DMS153 (cell line): Measurements from ENCODE around the gene CPNE6.
A peak's percentile ranks its signal among the peaks of the same experiment; 100 is the strongest.
"Not testable (repeated sequence)": the region's sequence is repeated elsewhere in the genome, so short reads cannot be mapped to it uniquely, and the experiment has no call there.

Source experiments
- DNase-seq: peaks from one replicate; lab custom pipeline; 2025; lab: John Stamatoyannopoulos, UW

Gene CPNE6

DNA sequence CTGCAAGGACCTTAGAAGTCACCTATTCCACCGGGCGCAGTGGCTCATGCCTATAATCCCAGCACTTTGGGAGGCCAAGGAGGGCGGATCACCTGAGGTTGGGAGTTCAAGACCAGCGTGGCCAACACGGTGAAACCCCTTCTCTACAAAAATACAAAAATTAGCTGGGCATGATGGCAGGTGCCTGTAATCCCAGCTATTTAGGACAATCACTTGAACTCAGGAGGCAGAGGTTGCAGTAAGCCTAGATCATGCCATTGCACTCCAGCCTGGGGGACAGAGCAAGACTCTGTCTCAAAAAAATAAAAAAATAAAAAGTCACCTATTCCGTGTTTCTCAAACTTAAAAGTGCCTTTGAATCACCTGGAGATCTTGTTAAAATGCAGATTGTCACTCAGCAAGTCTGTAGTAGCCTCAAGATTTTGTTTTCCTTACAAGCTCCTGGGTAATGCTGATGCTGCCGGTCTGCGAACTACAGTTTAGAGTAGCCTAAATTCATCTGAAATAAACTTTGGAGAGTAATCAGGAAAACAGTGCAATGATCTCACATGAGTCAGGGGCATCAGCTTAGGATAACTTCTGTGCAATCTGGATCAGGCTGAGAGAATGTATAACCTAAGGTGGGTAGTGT lies 34.4 kb downstream of the CPNE6 start:
- not testable (repeated sequence) for DNase-seq

DNA sequence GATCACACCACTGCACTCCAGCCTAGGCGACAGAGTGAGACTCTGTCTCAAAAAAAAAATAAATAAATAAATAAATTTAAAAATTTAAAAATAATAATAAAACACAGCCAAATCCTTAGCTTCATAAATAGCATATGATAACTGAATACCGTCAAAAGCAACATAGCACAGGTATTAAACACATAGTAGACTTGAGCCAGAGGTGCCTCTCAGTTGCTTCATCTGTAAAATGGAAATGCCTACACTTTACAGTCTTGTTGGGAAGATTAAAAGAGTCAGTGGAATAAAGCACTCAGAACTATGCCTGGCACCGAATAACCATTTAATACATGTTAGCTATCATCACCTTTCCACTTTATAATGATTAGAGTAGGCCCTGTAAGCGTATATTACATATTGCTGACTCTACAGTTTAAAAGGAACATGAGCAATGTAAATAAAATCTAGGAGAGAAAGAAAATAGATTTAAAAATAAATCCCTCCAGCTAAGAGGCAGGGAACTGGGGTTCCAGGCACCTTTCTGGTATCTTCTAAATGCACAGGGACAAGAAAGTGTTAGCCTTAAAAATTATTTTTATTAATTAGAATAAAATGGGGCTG lies 35.4 kb downstream of the CPNE6 start:
- no peak for DNase-seq

DNA sequence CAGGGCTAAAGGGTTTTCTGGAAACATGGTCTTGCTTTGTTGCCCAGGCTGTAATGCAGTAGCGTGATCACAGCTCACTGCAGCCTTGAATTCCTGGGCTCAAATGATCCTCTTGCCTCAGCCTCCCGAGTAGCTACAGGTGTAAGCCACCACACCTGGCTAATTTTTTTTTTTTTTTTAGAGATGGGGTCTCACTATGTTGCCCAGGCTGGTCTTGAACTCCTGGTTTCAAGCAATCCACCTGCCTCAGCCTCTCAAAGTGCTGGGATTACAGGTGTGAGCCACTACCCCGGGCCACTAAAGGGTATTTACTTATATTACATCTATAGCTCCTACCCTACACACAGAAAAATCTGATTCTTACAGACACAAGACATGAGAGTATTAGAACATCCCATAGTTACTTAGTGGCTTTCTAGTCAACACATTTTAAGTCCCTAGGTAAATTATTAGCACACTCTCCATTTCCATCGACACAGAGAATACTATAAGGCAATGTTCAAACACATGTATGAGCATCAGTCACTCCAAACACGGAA lies 37.0 kb downstream of the CPNE6 start:
- no peak for DNase-seq

DNA sequence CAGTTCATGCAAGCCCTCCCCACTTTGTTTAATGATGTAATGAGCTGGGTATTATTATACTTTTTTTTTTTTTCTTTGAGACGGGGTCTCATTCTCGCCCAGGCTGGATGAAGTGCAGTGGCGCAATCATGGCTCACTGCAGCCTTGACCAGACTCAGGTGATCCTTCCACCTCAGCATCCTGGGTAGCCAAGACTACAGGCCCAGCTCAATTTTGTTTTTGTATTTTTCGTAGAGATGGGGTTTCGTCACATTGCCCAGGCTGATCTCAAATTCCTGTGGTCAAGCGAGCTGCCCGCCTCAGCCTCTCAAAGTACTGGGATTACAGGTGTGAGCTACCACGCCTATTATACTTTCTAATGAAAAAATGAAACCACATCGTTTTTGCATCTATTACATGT lies 38.7 kb downstream of the CPNE6 start:
- no peak for DNase-seq

DNA sequence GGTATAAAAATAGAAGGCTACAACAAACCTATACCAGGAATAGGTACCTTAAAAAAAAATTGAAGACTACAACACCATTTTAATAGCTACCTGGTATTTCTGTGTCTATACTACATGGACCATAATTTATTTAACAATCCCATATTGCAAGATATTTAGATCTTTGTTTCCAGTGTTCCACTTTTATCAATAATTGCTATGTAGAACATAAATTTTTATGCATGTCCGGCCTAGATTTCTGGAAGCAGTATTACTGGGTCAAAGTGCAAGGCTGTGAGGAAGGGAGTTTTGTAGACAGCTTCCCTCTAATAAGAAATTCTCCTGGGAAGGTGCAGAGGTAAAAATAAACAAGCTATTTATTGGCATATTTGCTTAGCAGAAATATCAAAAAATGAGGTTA lies 39.2 kb downstream of the CPNE6 start:
- DNase-seq = no peak

DNA sequence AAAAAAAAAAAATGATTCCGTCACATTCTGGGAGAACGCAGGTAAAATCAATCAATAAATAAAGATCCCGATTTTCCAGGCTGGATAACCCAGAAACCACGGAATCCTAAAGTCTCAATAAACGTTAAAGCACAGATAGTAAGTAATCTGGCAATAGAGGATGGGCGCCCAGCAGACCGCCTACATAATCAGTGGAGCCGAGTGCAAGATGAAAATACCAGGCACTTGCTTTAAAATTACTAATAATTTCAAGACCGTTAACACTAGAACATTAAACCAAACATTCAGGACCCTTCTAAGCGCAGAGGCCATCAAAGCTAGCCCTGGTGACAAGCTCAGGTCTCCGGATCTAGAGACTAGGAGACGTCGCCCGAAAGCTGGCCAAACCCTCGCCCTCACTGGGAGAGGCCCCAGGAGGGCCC lies 42.0 kb downstream of the CPNE6 start:
- DNase-seq = no peak

DNA sequence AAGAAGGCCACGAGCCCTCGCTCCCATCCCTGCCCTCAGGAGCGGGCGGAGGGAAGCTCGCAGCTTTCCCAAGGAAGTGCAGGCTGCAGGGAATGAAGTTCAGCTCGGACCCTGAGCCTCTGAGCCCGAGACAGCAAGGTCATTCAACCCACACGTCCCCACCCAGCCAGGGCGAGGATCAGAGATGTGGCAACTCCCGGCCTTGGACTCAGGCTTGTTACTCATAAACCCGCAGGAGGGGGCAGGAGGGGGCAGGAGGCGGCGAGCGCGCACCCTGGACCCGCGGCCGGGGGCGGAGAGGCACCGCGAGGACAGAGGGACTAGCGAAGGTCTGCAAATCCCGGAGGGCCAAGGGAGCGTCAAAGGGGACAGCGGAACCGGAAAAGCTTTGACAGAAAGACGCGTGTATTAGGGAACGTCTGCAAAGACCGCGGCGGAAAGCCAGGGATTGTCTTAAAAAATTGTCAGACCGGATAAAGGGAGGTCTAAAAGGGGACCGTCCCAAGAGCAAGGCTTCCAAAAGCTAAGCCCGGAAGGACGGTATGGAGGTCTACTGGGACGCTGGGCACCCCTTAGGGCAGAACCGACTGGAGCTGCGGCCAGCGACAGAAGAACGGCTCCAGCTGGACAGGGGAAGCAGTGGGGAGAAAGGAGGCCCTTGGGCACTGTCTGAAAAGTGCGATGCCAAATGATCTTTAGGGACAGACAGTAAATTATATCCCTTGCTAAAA lies 42.6 kb downstream of the CPNE6 start:
- peak; percentile 79 for DNase-seq

DNA sequence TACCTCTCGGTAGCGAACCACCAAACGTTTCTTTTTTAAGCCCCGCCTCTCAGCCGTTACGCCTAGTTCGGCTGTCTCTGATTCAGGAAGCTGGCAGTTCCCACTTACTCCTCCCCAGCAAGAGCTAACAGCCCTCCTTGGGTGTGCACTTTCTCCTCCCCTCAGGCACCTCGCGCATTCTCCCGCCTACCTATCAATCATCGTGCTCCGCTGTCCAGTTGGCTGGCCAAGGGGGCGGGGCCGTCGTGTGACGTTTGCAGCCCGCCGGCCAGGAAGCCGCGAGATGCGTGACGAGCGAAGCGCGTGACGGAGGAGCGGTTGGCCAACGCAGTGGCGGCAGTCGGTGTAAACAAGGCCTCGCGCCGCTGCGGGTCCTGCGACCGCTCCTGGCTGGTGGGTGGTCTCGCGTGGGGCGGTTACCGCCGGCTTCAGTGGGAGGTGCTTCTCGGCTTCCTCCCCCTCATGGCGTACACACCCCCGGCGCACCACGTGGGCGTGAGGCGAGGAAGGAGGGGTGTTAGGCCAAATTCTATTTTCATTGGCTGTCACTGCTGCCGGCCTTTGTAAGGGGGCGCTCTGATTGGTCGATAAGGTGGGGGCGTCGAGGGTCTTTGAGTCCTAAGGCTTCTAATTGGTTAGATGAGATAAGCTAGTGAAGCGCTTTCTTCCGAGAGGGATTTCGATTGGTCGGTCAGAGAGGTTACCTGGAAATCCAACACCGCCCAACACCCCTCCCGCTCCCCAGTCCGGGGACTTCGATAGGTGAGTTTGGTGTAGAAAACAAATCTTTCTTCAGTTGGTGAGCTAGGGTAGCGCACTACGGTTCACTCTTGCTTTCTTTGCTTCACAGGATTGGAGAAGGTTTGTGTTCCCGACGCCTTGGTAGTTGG lies 43.4 kb downstream of the CPNE6 start, which contains the start of the genes DCAF11 and NRL:
TSS of gene DCAF11 (plus strand) at position 246 of the 890 bp plus-strand sequence. CDS start 818 bp downstream, outside the sequence.
TSS of gene NRL (minus strand) at position 418 of the 890 bp plus-strand sequence. CDS start 32,101 bp downstream, outside the sequence.
- DNase-seq = peak; percentile 100

DNA sequence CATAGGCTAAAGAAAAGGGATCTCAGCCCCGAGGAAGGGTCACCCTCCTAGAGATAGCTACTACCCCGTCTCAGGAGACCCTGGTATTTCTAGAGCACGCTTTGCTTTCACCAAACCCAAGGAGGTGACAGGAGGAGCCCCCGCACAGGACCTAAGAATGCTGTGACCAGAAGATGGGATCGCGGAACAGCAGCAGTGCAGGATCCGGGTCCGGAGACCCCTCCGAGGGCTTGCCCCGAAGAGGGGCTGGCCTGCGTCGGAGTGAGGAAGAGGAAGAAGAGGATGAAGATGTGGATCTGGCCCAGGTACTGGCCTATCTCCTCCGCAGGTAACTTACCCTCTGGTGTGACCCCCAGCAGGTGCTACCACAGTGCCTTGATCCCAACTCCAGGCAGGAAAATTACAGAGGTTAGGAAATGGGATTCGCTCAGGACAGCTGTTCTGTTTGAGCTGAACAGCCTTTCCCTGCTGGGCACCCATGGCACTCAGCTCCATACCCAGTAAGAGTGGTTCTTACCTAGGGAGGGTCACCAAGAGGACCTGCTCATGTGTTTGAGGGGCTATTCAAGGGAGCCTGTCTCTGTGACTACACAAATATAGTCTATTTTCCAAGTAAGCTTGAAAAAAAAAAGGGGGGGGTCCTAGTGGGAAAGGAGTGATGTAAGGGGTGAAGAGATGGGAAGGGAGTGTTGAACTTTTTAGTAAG lies 44.2 kb downstream of the CPNE6 start:
- DNase-seq = no peak

DNA sequence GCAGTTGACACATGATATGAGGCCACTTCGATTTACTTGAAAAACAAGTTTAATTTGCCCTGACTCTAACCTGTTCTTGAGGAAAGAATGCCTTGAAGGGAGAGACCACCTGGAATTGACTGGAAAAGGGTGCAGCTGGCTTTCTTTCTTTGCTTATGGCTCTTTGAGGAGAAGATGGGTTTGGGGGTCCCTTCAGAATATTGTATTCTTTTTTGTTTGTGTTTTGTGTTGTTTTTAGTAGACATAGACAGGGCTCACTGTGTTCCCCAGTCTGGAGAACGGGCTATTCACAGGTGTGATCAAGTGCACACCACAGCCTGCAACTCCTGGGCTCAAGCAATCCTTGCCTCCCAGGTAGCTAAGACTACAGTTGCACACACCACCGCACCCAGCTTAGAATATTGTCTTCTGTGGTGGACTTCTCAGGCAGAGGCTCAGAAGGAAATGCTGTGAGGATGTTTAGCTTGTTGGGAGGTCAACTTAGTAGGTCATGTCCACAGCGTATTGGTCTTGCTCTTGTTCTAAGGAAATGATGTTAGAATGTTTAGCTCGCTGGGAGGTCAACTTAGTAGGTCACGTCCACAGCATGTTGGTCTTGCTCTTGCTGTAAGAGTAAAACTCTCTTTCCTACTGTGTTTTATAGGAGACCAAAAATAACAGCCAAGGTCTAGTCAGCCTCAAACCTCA lies 44.9 kb downstream of the CPNE6 start:
- DNase-seq = no peak

DNA sequence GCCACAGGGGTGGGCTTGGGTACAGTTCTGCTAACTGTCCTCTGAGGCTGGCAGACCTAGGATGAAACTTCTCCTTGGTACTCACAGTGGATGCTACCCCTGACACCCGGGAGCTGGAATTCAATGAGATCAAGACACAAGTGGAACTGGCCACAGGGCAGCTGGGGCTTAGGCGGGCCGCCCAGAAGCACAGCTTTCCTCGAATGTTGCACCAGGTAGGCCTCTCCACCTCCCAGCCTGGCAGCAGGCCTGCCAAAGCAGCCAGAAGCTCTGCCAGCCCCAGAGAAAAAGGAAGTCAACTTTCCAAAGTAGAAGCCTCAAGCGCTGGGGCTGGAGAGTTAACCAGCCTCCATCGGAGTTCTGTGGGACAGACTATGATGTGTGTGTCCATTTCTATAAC lies 45.8 kb downstream of the CPNE6 start:
- DNase-seq = no peak

DNA sequence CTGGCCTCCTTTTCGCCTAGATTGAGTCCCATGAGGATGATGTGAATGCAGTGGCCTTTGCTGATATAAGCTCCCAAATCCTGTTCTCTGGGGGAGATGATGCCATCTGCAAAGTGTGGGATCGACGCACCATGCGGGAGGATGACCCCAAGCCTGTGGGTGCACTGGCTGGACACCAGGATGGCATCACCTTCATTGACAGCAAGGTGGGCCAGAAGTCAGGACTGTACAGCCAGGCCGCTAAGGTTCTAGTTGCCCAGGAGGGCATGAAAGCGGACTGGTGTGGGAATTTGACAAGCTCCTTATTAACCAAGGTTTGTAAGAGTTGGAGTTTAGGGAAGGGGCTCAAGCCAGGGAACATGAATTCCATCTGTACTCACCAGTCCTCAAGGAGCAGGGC lies 48.3 kb downstream of the CPNE6 start:
- no peak for DNase-seq

DNA sequence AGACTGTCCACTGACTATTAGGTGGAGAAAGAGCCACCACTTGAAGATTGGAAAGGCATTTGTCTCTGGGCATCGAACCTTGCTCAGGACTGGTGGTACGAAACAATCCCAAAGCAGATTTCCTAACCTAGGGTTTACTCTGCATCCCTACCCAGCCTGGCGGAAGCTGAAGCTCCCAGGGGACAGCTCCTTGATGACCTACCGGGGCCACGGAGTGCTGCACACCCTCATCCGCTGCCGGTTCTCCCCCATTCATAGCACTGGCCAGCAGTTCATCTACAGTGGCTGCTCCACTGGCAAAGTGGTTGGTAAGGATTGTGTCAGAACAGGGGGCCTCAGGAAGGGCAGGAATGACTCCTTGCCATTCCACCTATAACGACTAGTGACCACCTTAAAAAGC lies 49.8 kb downstream of the CPNE6 start:
- no peak for DNase-seq

DNA sequence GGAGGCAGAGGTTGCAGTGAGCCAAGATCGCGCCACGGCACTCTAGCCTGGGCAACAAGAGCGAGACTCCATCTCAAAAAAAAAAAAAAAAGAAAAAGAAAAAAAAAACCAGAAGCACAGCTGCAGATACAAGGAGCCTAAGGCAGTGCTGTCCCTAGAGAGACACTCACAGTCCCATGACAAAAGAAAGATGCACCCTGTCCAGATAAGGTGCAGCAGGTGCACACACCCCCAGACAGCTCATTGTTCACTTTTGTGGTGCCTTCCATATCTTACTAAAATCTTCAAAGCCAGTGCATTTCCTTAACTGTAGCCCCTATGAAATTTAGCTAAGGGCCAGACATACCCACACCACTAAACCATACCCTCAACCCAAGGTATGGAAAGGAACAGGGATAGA lies 51.1 kb downstream of the CPNE6 start:
- no peak for DNase-seq

DNA sequence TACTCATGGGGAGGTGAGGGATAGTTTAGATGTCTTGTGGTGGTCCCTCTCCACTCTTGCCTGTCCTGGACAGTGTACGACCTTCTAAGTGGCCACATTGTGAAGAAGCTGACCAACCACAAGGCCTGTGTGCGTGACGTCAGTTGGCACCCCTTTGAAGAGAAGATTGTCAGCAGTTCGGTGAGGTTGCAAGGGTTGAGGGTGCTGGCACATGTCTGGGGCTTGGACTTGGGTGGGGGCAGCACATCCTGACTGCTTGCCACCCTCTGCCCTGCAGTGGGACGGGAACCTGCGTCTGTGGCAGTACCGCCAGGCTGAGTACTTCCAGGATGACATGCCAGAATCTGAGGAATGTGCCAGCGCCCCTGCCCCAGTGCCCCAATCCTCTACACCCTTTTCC lies 51.5 kb downstream of the CPNE6 start:
- DNase-seq = no peak

DNA sequence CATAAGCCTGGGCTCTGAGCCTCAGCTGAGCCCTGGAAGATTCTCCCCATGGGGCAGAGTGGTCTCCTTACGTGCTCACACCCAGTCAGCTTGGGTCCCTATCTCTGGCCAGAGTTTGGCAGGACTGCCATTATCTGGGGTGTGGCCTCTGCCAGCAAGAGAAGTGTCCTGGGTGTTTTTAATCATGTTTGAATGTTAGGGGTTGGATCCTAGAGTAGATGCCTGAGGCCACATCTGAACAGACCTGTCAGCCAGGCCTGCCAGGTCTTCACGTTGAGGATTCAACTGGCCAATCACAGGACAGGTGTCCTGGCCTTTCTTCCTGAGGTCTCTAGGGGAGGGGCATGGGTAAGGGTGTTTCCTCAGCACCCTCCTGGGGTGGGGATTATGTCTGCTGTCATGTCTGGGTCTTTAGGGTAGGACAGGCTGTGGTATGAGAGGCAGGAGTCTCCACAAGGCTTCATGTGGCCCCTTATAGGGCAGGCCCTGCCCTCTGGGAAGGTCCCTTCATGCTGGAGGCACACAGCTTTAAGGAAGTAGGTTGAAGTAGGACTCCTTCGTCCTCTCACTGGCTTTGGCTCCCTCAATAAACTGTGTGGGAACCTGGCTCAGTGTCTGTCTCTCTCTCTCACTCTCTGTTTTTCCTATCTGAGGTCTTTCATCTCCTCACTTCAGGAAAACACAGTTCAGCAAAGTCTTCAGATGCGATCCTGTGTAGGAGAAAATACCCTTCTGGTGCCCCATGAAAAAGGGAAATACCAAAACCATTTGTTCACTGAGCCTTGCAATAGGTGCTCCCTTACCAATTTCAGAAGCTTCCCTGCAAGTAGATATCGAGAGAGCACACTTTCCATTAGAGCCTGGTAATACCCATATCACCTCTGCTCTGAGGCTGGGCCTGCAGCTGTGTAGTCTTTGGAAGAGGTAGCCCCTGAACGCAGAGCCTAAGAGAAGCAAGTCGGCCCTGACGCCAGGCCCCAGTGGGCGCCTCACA lies 52.4 kb downstream of the CPNE6 start:
- DNase-seq = no peak

DNA sequence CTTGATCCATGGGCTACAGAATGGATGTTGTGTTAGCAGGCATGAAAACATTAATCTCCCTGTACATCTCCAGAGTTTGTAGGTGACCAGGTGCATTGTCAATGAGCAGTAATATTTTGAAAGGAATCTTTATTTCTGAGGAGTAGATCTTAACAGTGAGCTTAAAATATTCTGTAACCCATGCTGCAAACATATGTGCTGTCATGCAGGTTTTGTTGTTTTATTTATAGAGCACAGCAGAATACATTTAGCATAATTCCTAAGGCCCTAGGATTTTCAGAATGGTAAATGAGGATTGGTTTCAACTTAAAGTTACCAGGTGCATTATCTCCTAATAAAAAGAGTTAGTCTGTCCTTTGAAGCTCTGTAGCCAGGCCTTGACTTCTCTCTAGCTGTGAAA lies 55.6 kb downstream of the CPNE6 start:
- DNase-seq = no peak

DNA sequence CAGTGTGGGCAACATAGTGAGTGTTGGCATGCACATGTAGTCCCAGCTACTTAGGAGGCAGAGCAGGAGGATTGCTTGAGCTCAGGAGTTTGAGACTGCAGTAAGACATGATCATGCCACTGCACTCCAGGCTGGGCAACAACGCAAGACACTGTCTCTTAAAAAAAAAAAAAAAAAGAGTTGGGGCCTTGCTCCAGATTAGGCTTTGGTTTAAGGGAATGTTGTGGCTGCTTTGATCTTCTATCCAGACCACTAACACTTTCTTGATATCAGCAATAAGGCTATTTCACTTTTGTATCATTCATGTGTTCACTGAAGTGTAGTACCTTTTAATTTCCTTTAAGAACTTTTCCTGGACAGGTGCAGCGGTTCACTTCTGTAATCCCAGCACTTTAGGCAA lies 56.3 kb downstream of the CPNE6 start:
- DNase-seq = no peak
